K562 (cell line): ENCODE results near the gene DNAJB2. TPM values are rescaled to one million over a fixed set of nuclear protein-coding genes. Genes with fewer than 3 reads are reported as not detected.

ENCODE experiments used
- ARHGAP35 ChIP-seq: fragments of 450-650 bp; IDR thresholded peaks from 2 replicates; pipeline ENCODE4 v1.6.1; 2018; ENCODE audit not compliant: partially characterized antibody
- ARID2 ChIP-seq: fragments of 450-650 bp; IDR thresholded peaks from 2 replicates; pipeline ENCODE4 v1.6.1; 2017; ENCODE audit warnings: antibody characterized with exemption, mild to moderate bottlenecking
- CBX3 ChIP-seq, 2 experiments: IDR thresholded peaks; 1 replicate in 1 of 2; 2 replicates in 1 of 2; pipeline ENCODE4 v1.6.1; 2012; ENCODE audit warnings: inconsistent platforms in 2 of 2, low read length in 2 of 2, borderline replicate concordance in 1 of 2, control low read depth in 1 of 2
- CEBPG ChIP-seq, 3 experiments: fragments of 200-800 bp in 1 of 3; sonication (Bioruptor generic) in 1 of 3; sonication (generic) in 1 of 3; formaldehyde crosslinking in 1 of 3; IDR thresholded peaks in 2 of 3; conservative IDR thresholded peaks in 1 of 3; 2 replicates each; pipeline versions ENCODE4 v1.6.1 to v1.8.0; 2016 to 2022; ENCODE audit warnings: missing compliant biosample characterization in 2 of 3, missing genetic modification characterization in 2 of 3, mild to moderate bottlenecking in 1 of 3, missing genetic modification reagents in 1 of 3
- HDAC1 ChIP-seq, 2 experiments: fragments of 450-650 bp; IDR thresholded peaks; 2 replicates each; pipeline ENCODE4 v1.6.1; 2016 to 2017; ENCODE audit warnings: inconsistent platforms in 1 of 2, mild to moderate bottlenecking in 1 of 2, moderate library complexity in 1 of 2
- HNRNPLL ChIP-seq: fragments of 200-400 bp; formaldehyde crosslinking; IDR thresholded peaks from 2 replicates; pipeline ENCODE4 v1.6.1; 2017; ENCODE audit warnings: low read length, low read depth, mild to moderate bottlenecking; ENCODE audit not compliant: poor library complexity, severe bottlenecking
- KAT7 ChIP-seq: sonication (generic); formaldehyde crosslinking; IDR thresholded peaks from 2 replicates; pipeline ENCODE4 v1.8.0; 2022; ENCODE audit warnings: missing genetic modification reagents, mild to moderate bottlenecking, borderline replicate concordance
- KLF16 ChIP-seq: IDR thresholded peaks from 2 replicates; pipeline ENCODE4 v1.6.1; 2016; ENCODE audit warnings: antibody characterized with exemption
- NCOA6 ChIP-seq: fragments of 450-650 bp; IDR thresholded peaks from 2 replicates; pipeline ENCODE4 v1.6.1; 2017; ENCODE audit warnings: mild to moderate bottlenecking
- NUFIP1 ChIP-seq: fragments of 450-650 bp; IDR thresholded peaks from 2 replicates; pipeline ENCODE4 v1.6.1; 2018; ENCODE audit not compliant: partially characterized antibody
- SIN3B ChIP-seq: fragments of 450-650 bp; IDR thresholded peaks from 2 replicates; pipeline ENCODE4 v1.6.1; 2017; ENCODE audit warnings: low read depth, mild to moderate bottlenecking, moderate library complexity
- SPI1 ChIP-seq: IDR thresholded peaks from 2 replicates; pipeline ENCODE4 v1.6.1; 2011; ENCODE audit warnings: low read depth, low read length, control low read depth, borderline replicate concordance
- ZEB2 ChIP-seq: fragments of 450-650 bp; IDR thresholded peaks from 2 replicates; pipeline ENCODE4 v1.6.1; 2016
- ZNF668 ChIP-seq: fragments of 250-450 bp; sonication (Bioruptor Pico); IDR thresholded peaks from 2 replicates; pipeline ENCODE4 v1.8.0; 2022; ENCODE audit warnings: mild to moderate bottlenecking, inconsistent platforms
- polyA plus RNA-seq, 8 experiments: library from polyadenylated mRNA; depleted of rRNA in 4 of 8; stranded (reverse) in 5 of 8; unstranded in 3 of 8; fragments of >200 nt; fragmentation: Nextera tagmentation in 2 of 8; fragmentation: Illumina TruSeq in 1 of 8; extraction: Ambion mirVana in 2 of 8; extraction: Trizol in 1 of 8; gene quantifications; 2 replicates each; pipeline versions ENCODE4 v1.2.1 to v1.2.3, GENCODE V29; 2011 to 2014; ENCODE audit warnings: inconsistent platforms in 1 of 8, missing spikeins in 1 of 8
- total RNA-seq, 7 experiments: library from RNA; depleted of rRNA in 6 of 7; stranded (reverse); fragments of >200 nt in 6 of 7; fragmentation: Illumina TruSeq in 2 of 7; extraction: Trizol in 2 of 7; gene quantifications; 2 replicates each; pipeline versions ENCODE4 v1.2.1 to v1.2.3, GENCODE V29; 2011 to 2021; ENCODE audit warnings: low replicate concordance in 1 of 7
- TF ChIP-seq, protein P1 (sequence below): sonication (generic); formaldehyde crosslinking; IDR thresholded peaks from 2 replicates; pipeline ENCODE4 v1.8.0; 2022; ENCODE audit warnings: missing genetic modification reagents, mild to moderate bottlenecking, moderate library complexity, borderline replicate concordance
- TF ChIP-seq, protein P2 (sequence below): sonication (generic); formaldehyde crosslinking; IDR thresholded peaks from 2 replicates; pipeline ENCODE4 v1.8.1; 2023; ENCODE audit warnings: mild to moderate bottlenecking, missing genetic modification reagents
- TF ChIP-seq, protein P3 (sequence below), 2 experiments: fragments of 200-800 bp in 1 of 2; sonication (Bioruptor generic) in 1 of 2; sonication (generic) in 1 of 2; formaldehyde crosslinking in 1 of 2; IDR thresholded peaks in 1 of 2; conservative IDR thresholded peaks in 1 of 2; 2 replicates each; pipeline versions ENCODE4 v1.5.0 to v1.6.1; 2016 to 2020; ENCODE audit warnings: missing compliant biosample characterization in 1 of 2, missing genetic modification characterization in 1 of 2, missing genetic modification reagents in 1 of 2
- TF ChIP-seq, protein P4 (sequence below), 3 experiments: IDR thresholded peaks in 2 of 3; conservative IDR thresholded peaks in 1 of 3; 2 replicates each; pipeline ENCODE4 v1.5.1; 2011 to 2012; ENCODE audit warnings: low read length in 3 of 3, mild to moderate bottlenecking in 3 of 3, control low read depth in 2 of 3, improper control_type of control experiment in 1 of 3, inconsistent platforms in 1 of 3, low read depth in 1 of 3, mixed read lengths in 1 of 3, moderate library complexity in 1 of 3; ENCODE audit not compliant: insufficient read depth in 2 of 3

DNAJB2 gene
- total and polyA plus RNA-seq, 9 of the 15 experiments (the other 6 are each of a cell fraction or from before 2014, with no cell fraction given): 0.08 to 3.0 (median 2.2) TPM; not detected in 1

DNA sequence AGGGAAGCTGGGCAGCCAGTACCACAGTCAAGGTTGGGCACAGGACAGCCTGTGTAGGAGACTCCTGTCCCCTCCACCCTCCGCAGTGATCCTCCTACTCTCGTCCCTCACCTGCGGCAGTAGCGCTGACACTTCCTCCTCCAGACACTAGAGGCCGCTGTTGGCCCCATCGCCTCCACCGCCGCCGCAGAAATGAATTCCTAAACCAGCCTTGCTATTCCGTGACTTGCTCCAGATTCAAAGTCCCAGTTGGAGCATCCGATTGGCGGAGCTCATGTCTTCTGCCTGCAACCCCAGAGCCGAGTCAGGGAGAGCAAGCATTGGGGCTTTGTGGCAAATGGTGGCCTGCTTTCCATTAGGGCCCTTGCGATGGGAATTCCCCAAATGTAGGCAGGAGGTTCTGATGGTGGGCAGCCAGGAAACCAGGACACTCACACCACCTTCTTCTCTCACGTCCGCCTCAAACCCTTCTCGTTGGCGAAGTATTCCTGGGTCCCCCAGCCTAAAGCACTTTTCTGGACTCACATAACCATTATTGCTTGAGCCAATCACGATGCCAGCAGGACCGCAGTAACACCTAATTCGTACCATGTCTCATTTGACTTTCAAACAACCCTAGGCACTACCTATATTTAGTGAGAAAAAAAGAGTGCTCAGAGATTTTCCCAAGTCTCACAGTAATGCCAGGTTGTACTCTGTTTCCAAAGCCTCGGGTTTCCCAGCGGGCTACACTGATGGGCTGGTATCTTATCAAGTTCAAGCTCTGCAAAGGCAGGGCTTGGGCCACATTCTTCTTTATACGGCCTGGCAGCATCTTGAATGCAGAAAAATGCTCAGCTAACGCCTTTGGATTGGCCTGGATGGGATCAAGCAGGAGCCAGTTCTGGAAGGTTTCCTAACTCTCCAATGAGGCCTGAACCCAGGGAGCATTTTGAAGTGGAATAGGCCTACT lies 1.2 kb upstream of the DNAJB2 start (continued):
- TF ChIP-seq, protein P1, sequence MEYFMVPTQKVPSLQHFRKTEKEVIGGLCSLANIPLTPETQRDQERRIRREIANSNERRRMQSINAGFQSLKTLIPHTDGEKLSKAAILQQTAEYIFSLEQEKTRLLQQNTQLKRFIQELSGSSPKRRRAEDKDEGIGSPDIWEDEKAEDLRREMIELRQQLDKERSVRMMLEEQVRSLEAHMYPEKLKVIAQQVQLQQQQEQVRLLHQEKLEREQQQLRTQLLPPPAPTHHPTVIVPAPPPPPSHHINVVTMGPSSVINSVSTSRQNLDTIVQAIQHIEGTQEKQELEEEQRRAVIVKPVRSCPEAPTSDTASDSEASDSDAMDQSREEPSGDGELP (CRISPR knock-in tag): 0 out of 2 replicates have a peak, but pooled peaks have one; percentile 65
- TF ChIP-seq CEBPG (CRISPR knock-in tag; IDR thresholded peaks at IDR 0.05) (no peak), CEBPG (tag; conservative IDR thresholded peaks at IDR 0.05 in 1 of 2, IDR thresholded peaks at IDR 0.05 in 1 of 2) (no peak), KAT7 (0 out of 2 replicates have a peak, but pooled peaks have one; percentile 24), SPI1 (peak; percentile 42; the same call in 1 of the 2 replicates), ARID2 (0 out of 2 replicates have a peak, but pooled peaks have one; percentile 6), KLF16 (0 out of 2 replicates have a peak, but pooled peaks have one; percentile 11), CBX3 (IDR thresholded peaks at IDR 0.05; ENCODE audit: borderline replicate concordance in 1 of 2, low read length in 2 of 2) (0 out of 3 replicates have a peak, but pooled peaks of 1 of the 2 experiments have one; percentile 11), ARHGAP35 (no peak), SIN3B (no peak), ZEB2 (0 out of 2 replicates have a peak, but pooled peaks have one; percentile 19), ZNF668 (CRISPR knock-in tag) (no peak), HNRNPLL (peak; percentile 91), NCOA6 (no peak), NUFIP1 (no peak), HDAC1 (IDR thresholded peaks at IDR 0.05) (no peak)
- TF ChIP-seq, protein P2, sequence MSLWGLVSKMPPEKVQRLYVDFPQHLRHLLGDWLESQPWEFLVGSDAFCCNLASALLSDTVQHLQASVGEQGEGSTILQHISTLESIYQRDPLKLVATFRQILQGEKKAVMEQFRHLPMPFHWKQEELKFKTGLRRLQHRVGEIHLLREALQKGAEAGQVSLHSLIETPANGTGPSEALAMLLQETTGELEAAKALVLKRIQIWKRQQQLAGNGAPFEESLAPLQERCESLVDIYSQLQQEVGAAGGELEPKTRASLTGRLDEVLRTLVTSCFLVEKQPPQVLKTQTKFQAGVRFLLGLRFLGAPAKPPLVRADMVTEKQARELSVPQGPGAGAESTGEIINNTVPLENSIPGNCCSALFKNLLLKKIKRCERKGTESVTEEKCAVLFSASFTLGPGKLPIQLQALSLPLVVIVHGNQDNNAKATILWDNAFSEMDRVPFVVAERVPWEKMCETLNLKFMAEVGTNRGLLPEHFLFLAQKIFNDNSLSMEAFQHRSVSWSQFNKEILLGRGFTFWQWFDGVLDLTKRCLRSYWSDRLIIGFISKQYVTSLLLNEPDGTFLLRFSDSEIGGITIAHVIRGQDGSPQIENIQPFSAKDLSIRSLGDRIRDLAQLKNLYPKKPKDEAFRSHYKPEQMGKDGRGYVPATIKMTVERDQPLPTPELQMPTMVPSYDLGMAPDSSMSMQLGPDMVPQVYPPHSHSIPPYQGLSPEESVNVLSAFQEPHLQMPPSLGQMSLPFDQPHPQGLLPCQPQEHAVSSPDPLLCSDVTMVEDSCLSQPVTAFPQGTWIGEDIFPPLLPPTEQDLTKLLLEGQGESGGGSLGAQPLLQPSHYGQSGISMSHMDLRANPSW (CRISPR knock-in tag): peak; percentile 76; the same call in 1 of the 2 replicates
- TF ChIP-seq, protein P3, sequence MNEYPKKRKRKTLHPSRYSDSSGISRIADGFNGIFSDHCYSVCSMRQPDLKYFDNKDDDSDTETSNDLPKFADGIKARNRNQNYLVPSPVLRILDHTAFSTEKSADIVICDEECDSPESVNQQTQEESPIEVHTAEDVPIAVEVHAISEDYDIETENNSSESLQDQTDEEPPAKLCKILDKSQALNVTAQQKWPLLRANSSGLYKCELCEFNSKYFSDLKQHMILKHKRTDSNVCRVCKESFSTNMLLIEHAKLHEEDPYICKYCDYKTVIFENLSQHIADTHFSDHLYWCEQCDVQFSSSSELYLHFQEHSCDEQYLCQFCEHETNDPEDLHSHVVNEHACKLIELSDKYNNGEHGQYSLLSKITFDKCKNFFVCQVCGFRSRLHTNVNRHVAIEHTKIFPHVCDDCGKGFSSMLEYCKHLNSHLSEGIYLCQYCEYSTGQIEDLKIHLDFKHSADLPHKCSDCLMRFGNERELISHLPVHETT (CRISPR knock-in tag; conservative IDR thresholded peaks at IDR 0.05 in 1 of 2, IDR thresholded peaks at IDR 0.05 in 1 of 2): no peak
- TF ChIP-seq, protein P4, sequence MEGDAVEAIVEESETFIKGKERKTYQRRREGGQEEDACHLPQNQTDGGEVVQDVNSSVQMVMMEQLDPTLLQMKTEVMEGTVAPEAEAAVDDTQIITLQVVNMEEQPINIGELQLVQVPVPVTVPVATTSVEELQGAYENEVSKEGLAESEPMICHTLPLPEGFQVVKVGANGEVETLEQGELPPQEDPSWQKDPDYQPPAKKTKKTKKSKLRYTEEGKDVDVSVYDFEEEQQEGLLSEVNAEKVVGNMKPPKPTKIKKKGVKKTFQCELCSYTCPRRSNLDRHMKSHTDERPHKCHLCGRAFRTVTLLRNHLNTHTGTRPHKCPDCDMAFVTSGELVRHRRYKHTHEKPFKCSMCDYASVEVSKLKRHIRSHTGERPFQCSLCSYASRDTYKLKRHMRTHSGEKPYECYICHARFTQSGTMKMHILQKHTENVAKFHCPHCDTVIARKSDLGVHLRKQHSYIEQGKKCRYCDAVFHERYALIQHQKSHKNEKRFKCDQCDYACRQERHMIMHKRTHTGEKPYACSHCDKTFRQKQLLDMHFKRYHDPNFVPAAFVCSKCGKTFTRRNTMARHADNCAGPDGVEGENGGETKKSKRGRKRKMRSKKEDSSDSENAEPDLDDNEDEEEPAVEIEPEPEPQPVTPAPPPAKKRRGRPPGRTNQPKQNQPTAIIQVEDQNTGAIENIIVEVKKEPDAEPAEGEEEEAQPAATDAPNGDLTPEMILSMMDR (IDR thresholded peaks at IDR 0.05 in 2 of 3, conservative IDR thresholded peaks at IDR 0.05 in 1 of 3; ENCODE audit: insufficient read depth in 2 of 3, low read depth in 1 of 3, low read length in 3 of 3): peak; percentile 84 to 95 (median 87)
